ENCODE data around the gene PRKCE.
"Not testable (repeated sequence)": the region's sequence is repeated elsewhere in the genome, so short reads cannot be mapped to it uniquely, and the experiment has no call there.

Gene PRKCE

GRCh38 chr2:45899926-45900325 is 248.5 kb downstream of the PRKCE start:
- DNase-seq, result no peak

- no peak for DNase-seq
Measured at GRCh38 chr2:45901468-45902032, 250.1 kb downstream of the PRKCE start.

DNA sequence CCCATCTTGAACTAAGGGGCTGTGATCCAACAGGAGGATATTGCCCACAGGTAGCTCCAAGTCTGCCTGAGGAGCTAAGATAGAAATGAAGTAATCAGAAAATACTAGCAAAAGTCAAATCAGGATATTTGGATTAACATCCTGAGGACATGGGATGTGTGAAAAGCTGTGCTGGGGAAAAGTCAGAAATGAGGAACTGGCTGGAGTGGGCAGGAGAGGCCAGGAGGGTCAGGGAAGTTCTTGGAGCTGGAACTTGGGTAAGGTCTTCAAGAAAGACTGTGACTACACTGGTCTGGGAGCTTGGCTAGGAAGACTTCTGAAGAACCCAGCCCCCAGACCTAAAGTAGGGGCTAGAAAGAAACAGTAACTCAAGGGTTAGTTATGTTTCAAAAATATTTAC is 250.9 kb downstream of the PRKCE start:
- no peak for DNase-seq

- no peak for DNase-seq
Measured at GRCh38 chr2:45902781-45903375, 251.4 kb downstream of the PRKCE start.

- DNase-seq, result no peak
Measured at GRCh38 chr2:45904267-45904945, 252.9 kb downstream of the PRKCE start.

DNA sequence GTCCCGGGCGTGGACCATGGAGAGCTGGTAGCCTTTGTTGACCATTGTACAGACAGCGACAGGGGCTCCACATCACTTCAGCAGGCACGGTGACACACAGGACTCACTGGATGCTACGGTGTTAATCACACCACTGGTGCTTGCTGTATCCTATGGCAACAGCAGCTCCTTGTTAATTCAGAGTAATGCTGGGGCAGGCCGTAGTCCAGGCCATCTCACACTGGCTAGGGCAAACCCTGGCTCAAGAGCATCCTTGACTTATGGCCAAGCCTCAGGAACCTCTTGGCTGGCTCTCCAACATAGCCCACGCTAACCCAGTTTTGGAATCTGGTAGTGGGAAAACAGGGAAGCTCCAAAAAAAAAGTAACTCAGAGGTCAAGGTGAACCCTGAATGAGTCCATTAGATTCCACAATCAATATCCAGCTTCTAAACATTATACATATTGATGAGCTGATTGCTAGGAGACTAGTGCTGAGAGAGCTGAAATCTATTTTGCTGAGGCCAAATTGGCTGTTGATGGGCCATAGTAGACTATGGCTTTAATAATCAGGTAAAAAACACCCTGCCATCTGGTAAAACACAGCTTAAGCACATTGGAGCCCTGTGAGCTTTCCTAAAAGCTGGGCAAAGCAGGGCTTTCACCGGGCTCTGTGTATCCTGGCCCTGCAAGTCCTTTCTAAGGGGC is 253.6 kb downstream of the PRKCE start:
- DNase-seq, result no peak

DNA sequence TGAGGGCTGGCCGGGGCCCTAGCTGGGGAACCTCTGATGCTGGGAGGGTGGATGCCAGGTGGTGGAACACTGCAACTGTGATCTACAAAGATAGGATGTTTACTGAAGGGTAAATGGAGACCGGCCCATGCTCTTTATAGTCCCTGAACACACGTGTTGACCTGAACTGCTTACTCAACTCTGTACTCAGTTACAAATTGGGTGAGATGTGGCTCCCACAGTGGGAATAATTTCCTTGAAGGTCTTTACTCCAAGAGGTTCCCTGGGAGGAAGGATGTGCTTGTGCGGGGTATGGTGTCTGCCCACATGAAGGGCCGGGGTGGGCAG is 254.1 kb downstream of the PRKCE start:
- no peak for DNase-seq

DNA sequence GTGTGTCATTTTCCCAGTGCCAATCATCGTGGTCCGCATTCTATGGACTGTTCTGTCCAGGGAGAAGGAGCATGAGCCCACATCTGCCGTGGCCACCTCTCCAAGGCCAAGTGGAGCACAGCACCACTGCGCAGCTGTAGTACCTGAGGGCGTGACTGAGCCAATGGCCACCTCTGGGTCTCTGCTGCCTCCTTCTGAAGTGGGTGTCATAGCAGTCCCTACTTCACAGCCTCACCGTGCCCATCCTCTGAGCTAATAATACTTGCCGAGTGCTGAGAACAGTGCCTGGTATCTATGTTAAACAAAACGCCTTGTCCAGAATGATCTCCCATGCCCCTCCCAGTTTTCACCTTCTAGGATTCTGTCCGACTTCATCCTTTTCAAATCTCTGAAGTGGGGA is 256.1 kb downstream of the PRKCE start:
- DNase-seq, result no peak

DNA sequence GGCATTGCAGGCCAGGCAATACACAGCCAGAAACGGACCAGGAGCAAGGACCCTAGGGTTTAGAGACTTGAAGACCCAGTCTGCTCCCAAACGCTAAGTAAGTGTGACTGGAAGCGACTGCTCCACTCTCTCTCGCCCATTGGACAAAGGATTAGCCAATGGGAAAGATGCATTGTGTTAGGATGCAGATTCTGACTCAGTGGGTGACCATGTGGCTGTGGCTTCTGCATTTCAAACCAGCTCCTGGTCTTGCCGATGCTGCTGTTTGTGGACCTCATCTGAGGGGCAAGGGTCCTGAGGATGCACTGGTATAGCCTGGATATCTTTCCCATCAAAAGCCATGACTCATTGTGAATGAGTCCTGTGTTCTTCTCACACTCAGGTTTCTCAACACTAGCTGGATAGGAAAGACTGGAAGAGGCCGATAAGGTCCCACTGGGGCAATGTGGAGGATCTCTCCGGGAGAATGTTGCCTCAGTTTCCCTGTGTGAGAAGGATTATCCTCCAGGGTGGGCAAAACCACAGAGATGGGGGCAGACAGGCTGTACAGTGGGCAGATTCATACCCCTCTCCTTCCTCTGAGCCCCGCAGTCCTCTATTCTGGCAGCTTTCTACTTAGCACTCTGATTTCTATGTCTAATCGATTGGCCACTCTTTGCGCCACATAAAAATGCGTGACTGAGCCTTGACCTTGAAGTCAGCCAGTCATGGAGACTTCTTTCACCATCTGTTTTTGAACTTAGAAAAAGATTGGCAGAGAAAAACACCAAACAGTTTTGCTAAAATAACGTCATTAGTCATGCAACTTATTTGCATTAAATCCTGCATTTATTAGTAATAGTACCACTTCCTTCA is 257.1 kb downstream of the PRKCE start:
- DNase-seq, result no peak

GRCh38 chr2:45909171-45909565 is 257.7 kb downstream of the PRKCE start:
- DNase-seq, result no peak

GRCh38 chr2:45909677-45910191 is 258.3 kb downstream of the PRKCE start:
- no peak for DNase-seq

DNA sequence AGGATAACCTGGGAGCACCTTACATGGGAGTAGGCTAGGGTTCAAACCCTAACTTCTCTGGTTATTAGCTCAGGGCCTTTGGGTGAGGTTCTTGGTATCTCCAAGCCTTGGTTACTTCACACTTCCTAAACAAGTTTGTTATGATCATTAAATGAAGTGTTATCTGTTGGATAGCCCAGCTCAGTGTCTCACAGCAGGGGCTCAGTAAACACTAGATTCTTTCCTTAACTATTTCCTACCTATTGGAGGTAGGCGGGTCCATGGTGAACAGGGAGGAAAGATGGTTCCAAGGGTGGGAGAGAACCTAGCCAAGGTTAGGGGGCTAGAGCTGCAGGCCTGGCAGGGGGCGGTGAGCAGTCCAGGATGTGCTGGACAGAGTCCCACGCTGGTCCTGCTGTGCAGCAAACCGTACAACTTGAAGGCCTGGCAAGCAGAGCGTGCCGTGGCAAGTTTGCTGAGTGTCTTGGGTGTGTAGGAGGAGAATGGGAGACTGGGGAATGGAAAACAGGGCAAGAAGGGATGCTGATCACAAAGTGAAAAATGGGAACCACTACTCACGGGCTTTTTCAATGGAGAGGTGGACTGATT is 259.1 kb downstream of the PRKCE start:
- no peak for DNase-seq

- DNase-seq, result no peak
Measured at GRCh38 chr2:45911538-45911937, 260.1 kb downstream of the PRKCE start.

DNA sequence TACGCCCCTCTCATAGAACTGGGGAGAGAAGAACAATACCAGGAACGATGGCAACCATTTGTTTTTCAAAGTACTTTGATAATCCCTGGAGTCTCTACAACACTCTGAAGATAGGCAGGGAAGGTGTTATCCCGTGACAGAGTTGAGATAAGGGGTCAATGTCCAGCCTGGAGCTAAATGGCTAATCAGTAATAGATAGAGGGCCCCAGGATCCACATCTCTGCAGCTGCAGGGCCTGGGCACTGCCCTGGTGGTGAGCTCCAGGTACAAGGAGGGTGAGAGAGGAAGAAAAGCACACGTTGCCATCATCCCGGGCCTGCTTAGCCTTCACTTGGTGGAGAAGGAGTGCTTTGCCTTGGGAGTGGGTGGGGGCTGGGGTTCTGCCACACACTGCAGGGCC is 260.6 kb downstream of the PRKCE start:
- no peak for DNase-seq

DNA sequence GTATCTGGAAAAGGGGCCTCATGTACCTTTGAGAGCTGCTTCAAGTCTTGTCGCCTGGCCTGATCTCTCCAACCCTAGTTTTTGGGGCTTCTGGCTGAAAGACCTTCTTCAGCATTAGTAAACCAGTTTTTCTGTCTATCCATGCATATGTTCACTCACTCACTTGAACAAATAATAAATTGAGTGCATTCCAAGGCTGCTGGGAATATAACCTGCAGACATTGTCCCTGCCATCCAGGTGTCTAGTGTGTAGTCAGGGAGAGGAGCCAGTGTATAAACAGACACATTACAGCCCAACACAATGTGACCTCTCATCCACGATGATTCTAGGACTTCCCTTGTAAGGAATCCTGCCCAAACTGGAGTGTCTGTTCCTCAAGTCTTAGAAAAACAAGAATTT is 262.1 kb downstream of the PRKCE start:
- no peak for DNase-seq

DNA sequence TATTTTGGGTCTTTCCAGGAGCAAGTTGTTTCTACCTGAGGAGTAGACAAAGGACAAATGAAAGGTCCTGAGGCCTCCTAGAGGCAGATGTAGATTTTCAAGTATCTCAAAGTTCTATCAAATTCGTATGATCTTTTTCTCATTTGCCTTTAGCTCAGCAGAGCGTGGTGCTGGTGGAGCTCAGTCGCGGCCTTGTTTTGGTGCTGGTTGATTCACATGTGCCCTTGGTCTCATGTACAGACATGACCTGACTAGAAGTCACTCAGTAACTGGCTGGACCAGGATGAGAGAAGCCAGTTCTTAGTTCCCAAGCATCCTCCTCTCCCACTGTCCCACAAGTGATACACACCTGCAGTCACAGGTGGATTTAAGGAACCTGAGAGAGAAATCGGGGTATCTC is 264.0 kb downstream of the PRKCE start:
- DNase-seq, result no peak

GRCh38 chr2:45917561-45918176 is 266.2 kb downstream of the PRKCE start:
- not testable (repeated sequence) for DNase-seq

DNA sequence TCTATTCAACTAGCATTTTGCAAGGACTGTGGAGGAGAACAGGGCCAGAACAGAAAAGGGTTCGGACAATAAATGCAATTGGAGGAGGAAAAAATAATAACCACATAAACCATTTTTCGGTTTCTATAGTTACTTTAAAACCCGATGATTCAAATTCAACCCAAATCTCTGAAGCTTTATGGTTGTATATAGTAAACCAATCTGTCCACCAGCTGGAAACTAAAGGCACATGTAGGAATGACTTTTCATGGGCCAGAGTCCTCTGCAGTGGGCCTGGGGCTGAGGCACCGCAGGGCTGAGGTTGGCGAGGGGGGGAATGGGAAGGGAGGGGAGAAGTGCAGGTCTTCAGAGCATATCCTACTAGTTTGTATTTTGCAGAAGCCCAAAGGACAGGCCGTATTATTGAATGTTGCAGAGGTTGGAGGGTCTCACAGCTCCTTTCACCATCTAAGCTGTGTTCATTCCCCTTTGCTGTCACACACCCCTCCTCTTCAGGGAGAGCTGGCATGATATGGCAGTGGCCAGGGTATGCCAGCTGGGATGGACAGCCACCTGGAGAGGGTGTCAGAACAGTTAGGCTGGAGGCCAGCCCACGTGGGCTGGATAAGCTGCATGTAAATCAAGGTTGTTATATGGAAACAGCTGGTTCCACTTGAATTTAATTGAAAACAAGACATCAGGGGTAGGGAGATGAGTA is 267.1 kb downstream of the PRKCE start:
- DNase-seq, result no peak

- DNase-seq, result no peak
Measured at GRCh38 chr2:45919160-45919650, 267.7 kb downstream of the PRKCE start.

DNA sequence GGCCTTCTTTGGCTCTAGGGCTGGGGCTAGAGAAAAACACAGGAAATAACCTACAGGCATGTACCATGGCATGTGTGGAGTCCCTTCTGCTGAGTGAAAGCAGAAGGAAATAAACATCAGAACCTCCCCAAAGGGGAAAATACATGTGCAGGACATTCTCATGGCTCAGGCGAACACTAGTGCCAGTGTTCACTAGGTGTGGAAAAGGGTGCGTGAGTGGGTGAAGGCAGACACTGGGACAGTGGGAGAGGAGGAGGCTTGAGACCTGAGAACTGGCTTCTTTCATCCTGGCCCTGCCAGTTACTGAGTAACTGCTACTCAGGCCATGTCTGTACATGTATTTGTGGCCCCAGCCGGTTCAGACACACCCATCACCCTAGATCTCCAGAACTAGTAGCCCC is 268.2 kb downstream of the PRKCE start:
- no peak for DNase-seq

DNA sequence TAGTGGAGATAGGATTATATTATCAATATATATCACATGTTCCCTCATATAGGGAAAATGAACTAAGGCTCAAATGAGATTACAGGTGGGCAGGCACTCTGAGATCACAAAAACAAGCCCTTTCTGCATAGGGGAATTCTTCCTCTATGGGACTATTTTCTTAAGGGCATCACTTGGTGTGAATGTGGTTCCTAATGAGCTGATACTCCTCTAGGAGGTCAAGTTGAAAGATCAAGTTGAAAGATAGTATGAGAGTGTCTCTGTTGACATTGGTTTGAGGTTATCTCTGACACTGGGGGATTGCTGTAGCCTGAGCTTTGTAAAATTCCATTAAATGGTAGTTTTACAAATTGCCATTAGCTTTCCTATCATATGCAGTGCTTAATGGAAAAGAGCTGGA is 270.4 kb downstream of the PRKCE start:
- DNase-seq, result no peak
